ENCODE measurements around the gene CHD2. TPM values are rescaled to one million over a fixed set of nuclear protein-coding genes. Genes with fewer than 3 reads are reported as not detected.

Gene CHD2
- total RNA-seq, 1 experiment from 2014 or later = 101 TPM

DNA sequence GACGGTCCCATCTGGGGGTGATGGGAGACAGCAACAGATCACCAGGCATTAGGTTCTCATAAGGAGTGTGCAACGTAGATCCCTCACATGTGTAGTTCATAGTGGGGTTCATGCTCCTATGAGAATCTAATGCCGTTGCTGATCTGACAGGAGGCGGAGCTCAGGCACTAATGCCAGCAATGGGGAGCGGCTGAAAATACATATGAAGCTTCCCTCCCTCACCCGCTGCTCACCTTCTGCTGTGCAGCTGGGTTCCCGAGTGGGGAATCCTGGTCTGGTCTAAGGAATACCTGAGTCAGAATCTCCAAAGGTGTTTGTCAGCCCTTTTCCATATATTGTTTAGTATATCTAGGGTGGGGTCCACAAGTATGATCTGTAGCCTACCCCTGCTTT lies 52.3 kb downstream of the CHD2 start:
- Mint-ChIP-seq H3K4me3 (no peak overlapping the region), H3K4me1 (0 out of 2 replicates have a peak, but pooled peaks cover 3% of the 10 kb centered on the region), H3K27ac (no peak overlapping the region), H3K27me3 (ENCODE audit: low read depth) (no peaks in the 10 kb centered on the region), H3K36me3 (peaks cover 87% of the 10 kb centered on the region), H3K9me3 (peaks cover 26% of the 10 kb centered on the region)
- ChIA-PET POLR2A (no interaction called here), CTCF (interaction anchor here (1.2 kb wide), 1 partner anchor 155 kb away, joined by 4 read pairs; no protein-coding TSS in a partner anchor)
- no peak for DNase-seq (ENCODE audit: low spot score)
- no peak for TF ChIP-seq ERG (CRISPR knock-in tag; IDR thresholded peaks at IDR 0.05)
- no peak for TF ChIP-seq SOX15 (CRISPR knock-in tag; IDR thresholded peaks at IDR 0.05)
- TF ChIP-seq TCF7 (CRISPR knock-in tag; IDR thresholded peaks at IDR 0.05; ENCODE audit: low read depth) = no peak
- TF ChIP-seq, protein P1, sequence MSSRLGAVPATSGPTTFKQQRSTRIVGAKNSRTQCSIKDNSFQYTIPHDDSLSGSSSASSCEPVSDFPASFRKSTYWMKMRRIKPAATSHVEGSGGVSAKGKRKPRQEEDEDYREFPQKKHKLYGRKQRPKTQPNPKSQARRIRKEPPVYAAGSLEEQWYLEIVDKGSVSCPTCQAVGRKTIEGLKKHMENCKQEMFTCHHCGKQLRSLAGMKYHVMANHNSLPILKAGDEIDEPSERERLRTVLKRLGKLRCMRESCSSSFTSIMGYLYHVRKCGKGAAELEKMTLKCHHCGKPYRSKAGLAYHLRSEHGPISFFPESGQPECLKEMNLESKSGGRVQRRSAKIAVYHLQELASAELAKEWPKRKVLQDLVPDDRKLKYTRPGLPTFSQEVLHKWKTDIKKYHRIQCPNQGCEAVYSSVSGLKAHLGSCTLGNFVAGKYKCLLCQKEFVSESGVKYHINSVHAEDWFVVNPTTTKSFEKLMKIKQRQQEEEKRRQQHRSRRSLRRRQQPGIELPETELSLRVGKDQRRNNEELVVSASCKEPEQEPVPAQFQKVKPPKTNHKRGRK (CRISPR knock-in tag; IDR thresholded peaks at IDR 0.05; ENCODE audit: borderline replicate concordance) = no peak
- ATAC-seq = no peak

GRCh38 chr15:92953566-92953965 lies 53.4 kb downstream of the CHD2 start:
- POLR2A ChIA-PET = no interaction called here
- CTCF ChIA-PET = interaction anchor here (0.6 to 1.2 kb wide), 2 partner anchors 16 to 156 kb away, joined by 3 to 4 read pairs; no protein-coding TSS in a partner anchor

GRCh38 chr15:92954002-92954401 lies 53.9 kb downstream of the CHD2 start:
- H3K9me3 Mint-ChIP-seq = peaks cover 11% of the 10 kb centered on the region
- peaks cover 6% of the 10 kb centered on the region; the same call in 1 of the 2 replicates for H3K4me1 Mint-ChIP-seq
- ChIA-PET POLR2A (no interaction called here), CTCF (interaction anchor here (0.6 kb wide), 1 partner anchor 17 kb away, joined by 3 read pairs; no protein-coding TSS in a partner anchor)
- H3K27me3 Mint-ChIP-seq (ENCODE audit: low read depth) = no peaks in the 10 kb centered on the region
- peaks cover 84% of the 10 kb centered on the region for H3K36me3 Mint-ChIP-seq
- no peak overlapping the region for H3K4me3 Mint-ChIP-seq
- H3K27ac Mint-ChIP-seq = no peak overlapping the region
- DNase-seq (ENCODE audit: low spot score) = no peak
- ATAC-seq = no peak
- no peak for TF ChIP-seq ARID4B (CRISPR knock-in tag; IDR thresholded peaks at IDR 0.05; ENCODE audit: borderline replicate concordance)
- TF ChIP-seq USF2 (CRISPR knock-in tag; IDR thresholded peaks at IDR 0.05) = no peak
- TF ChIP-seq HMGA2 (CRISPR knock-in tag; IDR thresholded peaks at IDR 0.05) = no peak
- no peak for TF ChIP-seq AFF4 (CRISPR knock-in tag; IDR thresholded peaks at IDR 0.05; ENCODE audit: borderline replicate concordance)
- TF ChIP-seq TEAD4 (CRISPR knock-in tag; IDR thresholded peaks at IDR 0.05) = no peak
- TF ChIP-seq, protein P2, sequence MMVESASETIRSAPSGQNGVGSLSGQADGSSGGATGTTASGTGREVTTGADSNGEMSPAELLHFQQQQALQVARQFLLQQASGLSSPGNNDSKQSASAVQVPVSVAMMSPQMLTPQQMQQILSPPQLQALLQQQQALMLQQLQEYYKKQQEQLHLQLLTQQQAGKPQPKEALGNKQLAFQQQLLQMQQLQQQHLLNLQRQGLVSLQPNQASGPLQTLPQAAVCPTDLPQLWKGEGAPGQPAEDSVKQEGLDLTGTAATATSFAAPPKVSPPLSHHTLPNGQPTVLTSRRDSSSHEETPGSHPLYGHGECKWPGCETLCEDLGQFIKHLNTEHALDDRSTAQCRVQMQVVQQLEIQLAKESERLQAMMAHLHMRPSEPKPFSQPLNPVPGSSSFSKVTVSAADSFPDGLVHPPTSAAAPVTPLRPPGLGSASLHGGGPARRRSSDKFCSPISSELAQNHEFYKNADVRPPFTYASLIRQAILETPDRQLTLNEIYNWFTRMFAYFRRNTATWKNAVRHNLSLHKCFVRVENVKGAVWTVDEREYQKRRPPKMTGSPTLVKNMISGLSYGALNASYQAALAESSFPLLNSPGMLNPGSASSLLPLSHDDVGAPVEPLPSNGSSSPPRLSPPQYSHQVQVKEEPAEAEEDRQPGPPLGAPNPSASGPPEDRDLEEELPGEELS (CRISPR knock-in tag; IDR thresholded peaks at IDR 0.05) = no peak

More at GRCh38 chr15:92953566-92953965, 53.4 kb downstream of the CHD2 start:
- no peaks in the 10 kb centered on the region for H3K27me3 Mint-ChIP-seq (ENCODE audit: low read depth)
- H3K9me3 Mint-ChIP-seq = peaks cover 16% of the 10 kb centered on the region
- H3K36me3 Mint-ChIP-seq = peaks cover 84% of the 10 kb centered on the region
- DNase-seq (ENCODE audit: low spot score) (no peak), ATAC-seq (no peak)
- no peak overlapping the region for H3K4me3 Mint-ChIP-seq
- no peak overlapping the region for H3K27ac Mint-ChIP-seq
- TF ChIP-seq RELA (CRISPR knock-in tag; IDR thresholded peaks at IDR 0.05; ENCODE audit: borderline replicate concordance) (no peak), SOX15 (CRISPR knock-in tag; IDR thresholded peaks at IDR 0.05) (no peak), SMAD3 (CRISPR knock-in tag; IDR thresholded peaks at IDR 0.05; ENCODE audit: borderline replicate concordance) (no peak), FOXP1 (CRISPR knock-in tag; IDR thresholded peaks at IDR 0.05; ENCODE audit: borderline replicate concordance) (no peak), ZNF121 (CRISPR knock-in tag; IDR thresholded peaks at IDR 0.05) (no peak), USF1 (CRISPR knock-in tag; IDR thresholded peaks at IDR 0.05) (no peak)
- peaks cover 6% of the 10 kb centered on the region; the same call in 1 of the 2 replicates for H3K4me1 Mint-ChIP-seq

All from WTC11 (cell line).